ENCODE data around the gene PTPRM. TPM values are rescaled to one million over a fixed set of nuclear protein-coding genes. Genes with fewer than 3 reads are reported as not detected.

PTPRM gene
- total RNA-seq, 1 donor from 2014 or later, result 131 TPM

GRCh38 chr18:7524786-7525185 lies 42.3 kb upstream of the PTPRM start:
- Mint-ChIP-seq H3K27ac (ENCODE audit: unreplicated experiment) (no peak overlapping the region), H3K4me3 (ENCODE audit: unreplicated experiment) (no peak overlapping the region), H3K4me1 (ENCODE audit: low read depth) (peaks cover 2% of the 10 kb centered on the region), H3K36me3 (ENCODE audit: low read depth) (no peaks in the 10 kb centered on the region), H3K27me3 (ENCODE audit: low read depth) (no peaks in the 10 kb centered on the region), H3K9me3 (ENCODE audit: low read depth) (peaks cover 2% of the 10 kb centered on the region)
- no peak for TF ChIP-seq CTCF (IDR thresholded peaks at IDR 0.05)
- DNase-seq (ENCODE audit: low spot score), result no peak

- H3K4me1 Mint-ChIP-seq (ENCODE audit: low read depth), result peaks cover 4% of the 10 kb centered on the region
- H3K4me3 Mint-ChIP-seq (ENCODE audit: unreplicated experiment), result no peak overlapping the region
- no peak for DNase-seq (ENCODE audit: low spot score)
- H3K27ac Mint-ChIP-seq (ENCODE audit: unreplicated experiment), result no peak overlapping the region
- H3K36me3 Mint-ChIP-seq (ENCODE audit: low read depth), result peaks cover 4% of the 10 kb centered on the region
- TF ChIP-seq CTCF (IDR thresholded peaks at IDR 0.05), result no peak
- H3K9me3 Mint-ChIP-seq (ENCODE audit: low read depth), result peaks cover 19% of the 10 kb centered on the region
- no peaks in the 10 kb centered on the region for H3K27me3 Mint-ChIP-seq (ENCODE audit: low read depth)
These were observed 34.2 kb upstream of the PTPRM start for GRCh38 chr18:7532942-7533341.

- H3K4me1 Mint-ChIP-seq (ENCODE audit: low read depth), result peaks cover 4% of the 10 kb centered on the region
- H3K27me3 Mint-ChIP-seq (ENCODE audit: low read depth), result no peaks in the 10 kb centered on the region
- DNase-seq (ENCODE audit: low spot score), result no peak
- no peak for TF ChIP-seq CTCF (IDR thresholded peaks at IDR 0.05)
- H3K9me3 Mint-ChIP-seq (ENCODE audit: low read depth), result peaks cover 12% of the 10 kb centered on the region
- H3K27ac Mint-ChIP-seq (ENCODE audit: unreplicated experiment), result no peak overlapping the region
- H3K4me3 Mint-ChIP-seq (ENCODE audit: unreplicated experiment), result no peak overlapping the region
- peaks cover under 1% of the 10 kb centered on the region for H3K36me3 Mint-ChIP-seq (ENCODE audit: low read depth)
These were observed 31.5 kb upstream of the PTPRM start for GRCh38 chr18:7535436-7536205.

- DNase-seq (ENCODE audit: low spot score), result no peak
- Mint-ChIP-seq H3K27ac (ENCODE audit: unreplicated experiment) (no peak overlapping the region), H3K36me3 (ENCODE audit: low read depth) (no peaks in the 10 kb centered on the region), H3K9me3 (ENCODE audit: low read depth) (no peaks in the 10 kb centered on the region), H3K27me3 (ENCODE audit: low read depth) (no peaks in the 10 kb centered on the region), H3K4me1 (ENCODE audit: low read depth) (peaks cover 4% of the 10 kb centered on the region), H3K4me3 (ENCODE audit: unreplicated experiment) (no peak overlapping the region)
- TF ChIP-seq CTCF (IDR thresholded peaks at IDR 0.05), result no peak
These were observed 30.0 kb upstream of the PTPRM start for GRCh38 chr18:7537145-7537544.

- no peak for DNase-seq (ENCODE audit: low spot score)
- H3K27ac Mint-ChIP-seq (ENCODE audit: unreplicated experiment), result no peak overlapping the region
- H3K4me3 Mint-ChIP-seq (ENCODE audit: unreplicated experiment), result no peak overlapping the region
- H3K9me3 Mint-ChIP-seq (ENCODE audit: low read depth), result no peaks in the 10 kb centered on the region
- no peaks in the 10 kb centered on the region for H3K4me1 Mint-ChIP-seq (ENCODE audit: low read depth)
- TF ChIP-seq CTCF (IDR thresholded peaks at IDR 0.05), result no peak
- H3K27me3 Mint-ChIP-seq (ENCODE audit: low read depth), result peaks cover 3% of the 10 kb centered on the region
- H3K36me3 Mint-ChIP-seq (ENCODE audit: low read depth), result no peaks in the 10 kb centered on the region
These were observed 25.3 kb upstream of the PTPRM start for GRCh38 chr18:7541835-7542234.
